PC-3 (cell line): Measurements from ENCODE around the gene FAM43A. TPM values are rescaled to one million over a fixed set of nuclear protein-coding genes. Genes with fewer than 3 reads are reported as not detected.

Source experiments
- ATAC-seq: fragments of 200-7000 bp; cut with Tn5 transposase; 2 replicates; pipeline ENCODE4 v1.9.1; 2020; ENCODE audit warnings: mild to moderate bottlenecking, moderate library complexity
- BruUV-seq: library from RNA; stranded (reverse); fragments of 400-500 nt; replicated peaks from 2 replicates; lab custom pipeline; 2021; lab: Mats Ljungman, UMichigan
- CTCF ChIA-PET: fragments of 300-600 bp; sonication (Branson Sonifier 250); formaldehyde crosslinking; loops from one replicate; lab custom pipeline; 2022; ENCODE audit warnings: antibody characterized with exemption; lab: Charles Lee
- POLR2A ChIA-PET: fragments of 300-600 bp; sonication (Branson Sonifier 250); formaldehyde crosslinking; loops from one replicate; lab custom pipeline; 2022; ENCODE audit warnings: antibody characterized with exemption; ENCODE audit not compliant: unreplicated experiment; lab: Charles Lee
- DNase-seq: peaks from one replicate; pipeline ENCODE4 v3.0.0-alpha.2; 2015
- H2AFZ ChIP-seq: fragments of 300-600 bp; sonication (generic); 2 replicates; pipeline ENCODE4 v1.6.0; 2016; ENCODE audit warnings: antibody characterized with exemption, low read length
- H3F3A ChIP-seq: fragments of 300-600 bp; sonication (generic); one replicate; pipeline ENCODE4 v1.6.0; 2017; ENCODE audit warnings: antibody characterized with exemption, low read length, control low read depth, mild to moderate bottlenecking; ENCODE audit not compliant: unreplicated experiment
- H3K27ac ChIP-seq: fragments of 300-600 bp; sonication (generic); 2 replicates; pipeline ENCODE4 v1.5.1; 2016; ENCODE audit warnings: mild to moderate bottlenecking, low read length
- H3K27me3 ChIP-seq: fragments of 300-600 bp; sonication (generic); 2 replicates; pipeline ENCODE4 v1.6.1; 2016; ENCODE audit warnings: low read length, mixed read lengths
- H3K36me3 ChIP-seq: fragments of 300-600 bp; sonication (generic); 2 replicates; pipeline ENCODE4 v1.6.1; 2016; ENCODE audit warnings: low read depth, mixed run types, low read length, mixed read lengths
- H3K4me1 ChIP-seq: fragments of 300-600 bp; sonication (generic); 2 replicates; pipeline ENCODE4 v1.5.1; 2016; ENCODE audit warnings: low read length; ENCODE audit not compliant: insufficient read depth
- H3K4me2 ChIP-seq: fragments of 300-600 bp; sonication (generic); 2 replicates; pipeline ENCODE4 v1.6.0; 2016; ENCODE audit warnings: low read length
- H3K4me3 ChIP-seq: fragments of 300-600 bp; sonication (generic); 2 replicates; pipeline ENCODE4 v1.5.1; 2016; ENCODE audit warnings: mild to moderate bottlenecking, low read length, mixed read lengths
- H3K79me2 ChIP-seq: fragments of 300-600 bp; sonication (generic); 2 replicates; pipeline ENCODE4 v1.6.1; 2017; ENCODE audit warnings: low read length, mixed read lengths
- H3K9ac ChIP-seq: fragments of 300-600 bp; sonication (generic); 2 replicates; pipeline ENCODE4 v1.6.0; 2016; ENCODE audit warnings: mild to moderate bottlenecking, low read length
- H3K9me2 ChIP-seq: fragments of 300-600 bp; sonication (generic); replicated peaks from 2 replicates; pipeline ENCODE4 v1.6.1; 2016; ENCODE audit warnings: mixed run types, low read length, mixed read lengths
- H3K9me3 ChIP-seq: fragments of 300-600 bp; sonication (generic); 2 replicates; pipeline ENCODE4 v1.6.1; 2016; ENCODE audit warnings: low read length, mixed read lengths
- H4K20me1 ChIP-seq: fragments of 300-600 bp; sonication (generic); 2 replicates; pipeline ENCODE4 v1.6.1; 2016; ENCODE audit warnings: low read length, mixed read lengths
- CTCF ChIP-seq: fragments of 300-600 bp; sonication (generic); conservative IDR thresholded peaks from 2 replicates; pipeline ENCODE4 v1.5.1; 2017; ENCODE audit warnings: antibody characterized with exemption, low read depth, mild to moderate bottlenecking, low read length
- EZH2 ChIP-seq: fragments of 300-600 bp; sonication (generic); IDR thresholded peaks from one replicate; pipeline ENCODE4 v1.6.1; 2017; ENCODE audit warnings: antibody characterized with exemption, mild to moderate bottlenecking, low read length; ENCODE audit not compliant: unreplicated experiment
- EZH2phosphoT487 ChIP-seq: fragments of 300-600 bp; sonication (generic); IDR thresholded peaks from 2 replicates; pipeline ENCODE4 v1.6.1; 2018; ENCODE audit warnings: mild to moderate bottlenecking, antibody characterized with exemption, low read length, borderline replicate concordance
- intact Hi-C: fragments of 100-400 bp; cut with micrococcal nuclease; formaldehyde crosslinking; loops from 2 replicates; pipeline ENCODE4 v1.9.0; 2023
- total RNA-seq: library from RNA; depleted of rRNA; stranded (reverse); fragments of >200 nt; gene quantifications from 2 replicates; pipeline ENCODE4 v1.2.3, GENCODE V29; 2014

FAM43A gene
- total RNA-seq, 1 experiment from 2014 or later: 59.8 TPM

GRCh38 chr3:194705761-194706160, 20.1 kb downstream of the FAM43A start:
- Histone ChIP-seq H3K27ac (no peak overlapping the region), H3K4me2 (no peak overlapping the region), H3K4me3 (no peak overlapping the region), H3K9me3 (no peaks in the 10 kb centered on the region), H3K36me3 (no peaks in the 10 kb centered on the region), H3K9me2 (no peaks in the 10 kb centered on the region), H3K79me2 (no peaks in the 10 kb centered on the region), H3K27me3 (no peaks in the 10 kb centered on the region), H3K4me1 (no peaks in the 10 kb centered on the region), H4K20me1 (no peaks in the 10 kb centered on the region), H3K9ac (no peak overlapping the region), H3F3A (no peaks in the 10 kb centered on the region), H2AFZ (no peak overlapping the region)
- intact Hi-C loops: no loop called here
- ATAC-seq (no peak), DNase-seq (no peak)
- BruUV-seq: no TSS peak
- ChIA-PET POLR2A (no interaction called here), CTCF (no interaction called here)
- TF ChIP-seq CTCF (no peak), EZH2phosphoT487 (no peak), EZH2 (no peak)

GRCh38 chr3:194707147-194707540, 21.5 kb downstream of the FAM43A start:
- no peaks in the 10 kb centered on the region for H3F3A ChIP-seq
- no peak overlapping the region for H2AFZ ChIP-seq
- no peaks in the 10 kb centered on the region for H3K79me2 ChIP-seq
- intact Hi-C loops: no loop called here
- no peak overlapping the region for H3K4me2 ChIP-seq
- no peaks in the 10 kb centered on the region for H3K9me2 ChIP-seq
- TF ChIP-seq EZH2phosphoT487 (no peak), EZH2 (no peak), CTCF (no peak)
- ChIA-PET CTCF (no interaction called here), POLR2A (no interaction called here)
- DNase-seq: no peak
- no peak overlapping the region for H3K27ac ChIP-seq
- ATAC-seq: no peak
- H3K27me3 ChIP-seq: no peaks in the 10 kb centered on the region
- H3K4me1 ChIP-seq: peaks cover 11% of the 10 kb centered on the region
- no peaks in the 10 kb centered on the region for H3K9me3 ChIP-seq
- no peaks in the 10 kb centered on the region for H3K36me3 ChIP-seq
- H4K20me1 ChIP-seq: no peaks in the 10 kb centered on the region
- no peak overlapping the region for H3K4me3 ChIP-seq
- no TSS peak for BruUV-seq
- no peak overlapping the region for H3K9ac ChIP-seq

DNA sequence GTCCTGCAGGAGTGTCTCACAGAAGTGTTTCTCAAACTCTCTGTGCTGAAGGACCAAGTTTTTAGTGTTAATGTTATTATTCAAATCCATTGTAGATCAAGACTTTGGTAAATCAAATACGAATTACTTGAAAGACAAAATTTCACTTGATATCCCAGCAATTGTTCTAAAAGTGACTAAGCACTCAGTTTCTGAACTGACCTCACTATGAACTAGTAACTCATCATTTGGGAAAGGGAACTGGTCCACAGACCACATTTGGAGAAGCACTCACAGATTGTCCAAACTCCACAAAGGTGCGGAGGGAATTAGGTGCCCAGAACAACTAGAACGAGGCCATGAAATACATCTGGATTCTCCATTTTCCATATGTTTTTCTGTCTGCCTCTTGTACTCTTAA, 25.6 kb downstream of the FAM43A start:
- peak overlapping the region; percentile 61 for H3K27ac ChIP-seq
- H2AFZ ChIP-seq: no peak overlapping the region
- CTCF ChIA-PET: no interaction called here
- no peak for TF ChIP-seq EZH2phosphoT487
- TF ChIP-seq EZH2: no peak
- TF ChIP-seq CTCF: no peak
- DNase-seq (no peak), ATAC-seq (no peak)
- no peaks in the 10 kb centered on the region for H3F3A ChIP-seq
- no peaks in the 10 kb centered on the region for H3K27me3 ChIP-seq
- POLR2A ChIA-PET: no interaction called here
- peaks cover 18% of the 10 kb centered on the region for H3K4me1 ChIP-seq
- no peaks in the 10 kb centered on the region for H3K36me3 ChIP-seq
- no peaks in the 10 kb centered on the region for H3K9me2 ChIP-seq
- intact Hi-C loops: no loop called here
- peak overlapping the region; percentile 45 for H3K9ac ChIP-seq
- no TSS peak for BruUV-seq
- H3K79me2 ChIP-seq: no peaks in the 10 kb centered on the region
- H3K4me3 ChIP-seq: no peak overlapping the region
- no peaks in the 10 kb centered on the region for H3K9me3 ChIP-seq
- H4K20me1 ChIP-seq: no peaks in the 10 kb centered on the region
- H3K4me2 ChIP-seq: peak overlapping the region; percentile 42
